Suprapubic skin (tissue), 4 donors: ENCODE measurements around the gene GJC1. TPM values are rescaled to one million over a fixed set of nuclear protein-coding genes. Genes with fewer than 3 reads are reported as not detected.

Experiments
- DNase-seq, 2 donors: peaks; one replicate each; pipeline ENCODE4 v3.0.0-alpha.2; 2019; ENCODE audit warnings: low spot score in 2 of 2
- H3K27ac ChIP-seq: fragments of 200-600 bp; sonication (generic); one replicate; pipeline ENCODE4 v1.5.1; 2019
- H3K27me3 ChIP-seq: fragments of 200-600 bp; sonication (generic); one replicate; pipeline ENCODE4 v1.5.1; 2019
- H3K36me3 ChIP-seq: fragments of 200-600 bp; sonication (generic); one replicate; pipeline ENCODE4 v1.5.1; 2019
- H3K4me1 ChIP-seq: fragments of 200-600 bp; sonication (generic); one replicate; pipeline ENCODE4 v1.5.1; 2019
- H3K4me3 ChIP-seq: fragments of 200-600 bp; sonication (generic); one replicate; pipeline ENCODE4 v1.5.1; 2019; ENCODE audit warnings: mild to moderate bottlenecking
- H3K9me3 ChIP-seq: fragments of 200-600 bp; sonication (generic); one replicate; pipeline ENCODE4 v1.5.1; 2019
- EP300 ChIP-seq: sonication (generic); formaldehyde crosslinking; IDR thresholded peaks from one replicate; pipeline ENCODE4 v1.6.1; 2017; ENCODE audit warnings: antibody characterized with exemption
- POLR2A ChIP-seq, 2 donors: fragments of 450-650 bp; IDR thresholded peaks; one replicate each; pipeline ENCODE4 v1.6.1; 2017; ENCODE audit warnings: antibody characterized with exemption in 2 of 2, mild to moderate bottlenecking in 2 of 2, moderate library complexity in 2 of 2
- POLR2AphosphoS5 ChIP-seq, 3 donors: sonication (generic); formaldehyde crosslinking; IDR thresholded peaks; one replicate each; pipeline ENCODE4 v1.6.1; 2017; ENCODE audit warnings: antibody characterized with exemption in 3 of 3
- WGBS: methylation state at CpG from one replicate; pipeline ENCODE4 v1.1.5; 2018; 5-methylcytosine and 5-hydroxymethylcytosine counted together
- total RNA-seq, 4 donors: library from RNA; depleted of rRNA; stranded (reverse); fragments of >200 nt; gene quantifications; one replicate each; pipeline ENCODE4 v1.1.0, GENCODE V29; 2016
- TF ChIP-seq, protein P1 (sequence below), 2 donors: fragments of 200-600 bp in 1 of 2; fragments of 450-650 bp in 1 of 2; sonication (generic) in 1 of 2; IDR thresholded peaks; one replicate each; pipeline ENCODE4 v1.5.1; 2016 to 2019; ENCODE audit warnings: antibody characterized with exemption in 2 of 2, mild to moderate bottlenecking in 1 of 2, moderate library complexity in 1 of 2

GJC1 gene
- total RNA-seq, 4 donors from 2014 or later: 1.1 to 7.8 (median 1.9) TPM

DNA sequence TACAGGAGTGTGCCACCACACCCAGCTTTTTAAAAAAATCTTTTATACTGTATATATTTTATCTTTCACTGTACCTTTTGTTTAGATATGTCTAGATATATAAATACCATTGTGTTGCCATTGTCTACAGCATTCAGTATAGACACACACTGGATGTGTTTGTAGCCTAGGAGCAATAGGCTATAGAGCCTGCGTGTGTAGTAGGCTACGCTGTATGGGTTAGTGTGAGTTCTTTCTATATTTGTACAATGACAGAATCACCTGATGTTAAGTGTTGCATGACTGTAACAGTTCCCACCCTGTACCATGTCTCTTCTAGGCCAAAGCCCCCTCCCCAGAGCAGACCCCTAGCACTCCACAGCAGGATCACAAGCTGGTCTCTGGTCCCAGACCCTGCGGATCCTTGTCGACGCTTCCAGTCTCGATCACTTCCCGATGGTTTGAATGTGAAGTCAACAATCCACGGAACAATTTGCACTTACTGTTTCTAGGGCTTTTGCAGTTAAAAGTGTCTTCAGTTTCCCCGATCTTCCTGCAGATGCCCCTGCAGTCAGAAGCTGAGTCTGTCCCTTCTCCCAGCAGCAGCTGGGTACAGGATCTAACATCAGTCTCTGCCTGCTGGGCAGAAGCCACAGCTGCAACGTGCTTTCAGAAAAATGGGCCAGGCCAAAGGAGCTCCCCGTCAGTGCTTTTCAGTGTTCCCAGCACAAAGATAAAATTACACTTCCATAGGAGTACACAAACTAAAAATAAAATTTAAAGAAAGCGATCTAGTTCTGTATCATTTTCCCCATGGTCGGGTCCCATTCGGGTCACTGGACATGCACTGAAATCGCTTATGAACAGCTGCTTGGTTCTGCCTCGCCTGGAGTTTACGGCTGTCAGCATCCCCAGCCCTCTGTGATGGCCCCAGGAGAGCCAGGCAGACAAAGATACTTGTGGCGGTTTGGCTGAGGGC, 35.9 kb downstream of the GJC1 start:
- Histone ChIP-seq H3K9me3 (no peaks in the 10 kb centered on the region), H3K27me3 (peaks cover 2% of the 10 kb centered on the region), H3K4me3 (no peak overlapping the region), H3K4me1 (peaks cover 6% of the 10 kb centered on the region), H3K27ac (peak overlapping the region; percentile 40), H3K36me3 (no peaks in the 10 kb centered on the region)
- WGBS: 83% methylated on average over 18 of the region's 18 CpGs
- peak in 1 of 2 donors; percentile 13 for DNase-seq
- no peak for TF ChIP-seq POLR2AphosphoS5 (IDR thresholded peaks at IDR 0.05)
- TF ChIP-seq, protein P1, sequence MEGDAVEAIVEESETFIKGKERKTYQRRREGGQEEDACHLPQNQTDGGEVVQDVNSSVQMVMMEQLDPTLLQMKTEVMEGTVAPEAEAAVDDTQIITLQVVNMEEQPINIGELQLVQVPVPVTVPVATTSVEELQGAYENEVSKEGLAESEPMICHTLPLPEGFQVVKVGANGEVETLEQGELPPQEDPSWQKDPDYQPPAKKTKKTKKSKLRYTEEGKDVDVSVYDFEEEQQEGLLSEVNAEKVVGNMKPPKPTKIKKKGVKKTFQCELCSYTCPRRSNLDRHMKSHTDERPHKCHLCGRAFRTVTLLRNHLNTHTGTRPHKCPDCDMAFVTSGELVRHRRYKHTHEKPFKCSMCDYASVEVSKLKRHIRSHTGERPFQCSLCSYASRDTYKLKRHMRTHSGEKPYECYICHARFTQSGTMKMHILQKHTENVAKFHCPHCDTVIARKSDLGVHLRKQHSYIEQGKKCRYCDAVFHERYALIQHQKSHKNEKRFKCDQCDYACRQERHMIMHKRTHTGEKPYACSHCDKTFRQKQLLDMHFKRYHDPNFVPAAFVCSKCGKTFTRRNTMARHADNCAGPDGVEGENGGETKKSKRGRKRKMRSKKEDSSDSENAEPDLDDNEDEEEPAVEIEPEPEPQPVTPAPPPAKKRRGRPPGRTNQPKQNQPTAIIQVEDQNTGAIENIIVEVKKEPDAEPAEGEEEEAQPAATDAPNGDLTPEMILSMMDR (IDR thresholded peaks at IDR 0.05): no peak
- TF ChIP-seq EP300: no peak
- TF ChIP-seq POLR2A (IDR thresholded peaks at IDR 0.05): no peak

DNA sequence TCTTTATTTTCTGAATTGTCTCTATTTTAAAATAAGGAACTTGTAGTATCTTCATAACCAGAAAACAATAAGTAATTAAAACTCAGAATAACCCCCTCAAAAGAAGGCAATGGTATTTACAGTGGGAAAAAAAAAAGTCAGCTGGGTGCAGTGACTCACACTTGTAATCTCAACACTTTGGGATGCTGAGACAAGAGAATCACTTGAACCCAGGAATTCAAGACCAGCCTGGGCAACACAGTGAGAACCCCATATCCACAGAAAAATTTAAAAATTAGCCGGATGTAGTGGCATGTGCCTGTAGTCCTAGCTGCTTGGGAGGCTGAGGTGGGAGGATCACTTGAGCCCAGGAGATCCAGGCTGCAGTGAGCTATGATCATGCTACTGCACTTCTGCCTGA, 37.8 kb downstream of the GJC1 start:
- peaks cover 6% of the 10 kb centered on the region for H3K4me1 ChIP-seq
- 89% methylated on average over 1 of the region's 1 CpG for whole genome bisulfite sequencing
- peaks cover 9% of the 10 kb centered on the region for H3K27me3 ChIP-seq
- H3K27ac ChIP-seq: no peak overlapping the region
- TF ChIP-seq EP300 (no peak), POLR2AphosphoS5 (IDR thresholded peaks at IDR 0.05) (no peak), POLR2A (IDR thresholded peaks at IDR 0.05) (no peak)
- TF ChIP-seq, protein P1 (IDR thresholded peaks at IDR 0.05): no peak
- no peaks in the 10 kb centered on the region for H3K36me3 ChIP-seq
- H3K9me3 ChIP-seq: no peaks in the 10 kb centered on the region
- peak; percentile 5 to 8 for DNase-seq
- H3K4me3 ChIP-seq: no peak overlapping the region

GRCh38 chr17:44788139-44788538, 41.9 kb downstream of the GJC1 start:
- Histone ChIP-seq H3K4me1 (no peaks in the 10 kb centered on the region), H3K9me3 (no peaks in the 10 kb centered on the region), H3K27ac (no peak overlapping the region), H3K27me3 (peaks cover 12% of the 10 kb centered on the region), H3K4me3 (no peak overlapping the region), H3K36me3 (no peaks in the 10 kb centered on the region)
- WGBS: 81% methylated on average over 7 of the region's 7 CpGs
- peak in 1 of 2 donors; percentile 29 for DNase-seq
- no peak for TF ChIP-seq POLR2A (IDR thresholded peaks at IDR 0.05)
- no peak for TF ChIP-seq EP300
- TF ChIP-seq, protein P1 (IDR thresholded peaks at IDR 0.05): no peak
- TF ChIP-seq POLR2AphosphoS5 (IDR thresholded peaks at IDR 0.05): no peak

DNA sequence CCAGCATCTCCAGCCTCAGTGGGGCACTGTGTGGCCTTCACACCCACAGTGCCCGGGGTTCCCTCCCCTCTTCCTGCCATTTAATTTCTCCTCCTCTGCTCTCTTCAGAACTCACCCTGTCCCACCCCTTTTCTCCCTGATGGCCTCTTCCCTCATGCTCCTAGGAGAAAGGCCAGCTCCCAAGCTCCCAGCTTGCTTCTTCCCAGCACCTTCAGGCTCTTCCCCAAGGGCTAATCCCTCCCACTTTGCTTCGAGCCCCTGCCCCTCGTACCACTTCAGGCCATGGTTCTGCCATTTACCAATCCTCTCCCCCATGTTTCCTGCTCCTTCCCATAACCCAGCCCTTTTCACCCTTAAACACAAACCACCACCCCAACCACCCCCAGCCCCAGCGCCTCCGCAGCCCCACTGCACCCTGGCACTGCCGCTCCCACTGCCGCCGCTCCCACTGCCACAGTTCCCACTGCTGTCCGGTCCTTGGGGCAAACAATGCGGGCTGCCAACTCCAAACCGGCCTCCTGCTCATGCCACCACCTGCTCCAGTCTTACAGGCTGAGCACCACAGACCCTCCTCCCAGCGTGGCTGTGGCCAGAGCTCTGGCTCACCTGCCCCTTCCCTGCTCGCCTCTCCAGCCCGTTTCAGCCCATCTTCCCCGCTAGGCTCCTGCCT, 42.7 kb downstream of the GJC1 start:
- 68% methylated on average over 15 of the region's 15 CpGs for WGBS
- TF ChIP-seq EP300: no peak
- TF ChIP-seq POLR2AphosphoS5 (IDR thresholded peaks at IDR 0.05): no peak
- no peak for TF ChIP-seq POLR2A (IDR thresholded peaks at IDR 0.05)
- TF ChIP-seq, protein P1 (IDR thresholded peaks at IDR 0.05): no peak
- Histone ChIP-seq H3K4me1 (no peaks in the 10 kb centered on the region), H3K9me3 (no peaks in the 10 kb centered on the region), H3K27ac (no peak overlapping the region), H3K4me3 (no peak overlapping the region), H3K36me3 (no peaks in the 10 kb centered on the region), H3K27me3 (peaks cover 12% of the 10 kb centered on the region)
- DNase-seq: peak in 1 of 2 donors; percentile 36
